Measurements from ENCODE around the gene CNDP1.
"Not testable (repeated sequence)": the region's sequence is repeated elsewhere in the genome, so short reads cannot be mapped to it uniquely, and the experiment has no call there.

The CNDP1 gene

DNA sequence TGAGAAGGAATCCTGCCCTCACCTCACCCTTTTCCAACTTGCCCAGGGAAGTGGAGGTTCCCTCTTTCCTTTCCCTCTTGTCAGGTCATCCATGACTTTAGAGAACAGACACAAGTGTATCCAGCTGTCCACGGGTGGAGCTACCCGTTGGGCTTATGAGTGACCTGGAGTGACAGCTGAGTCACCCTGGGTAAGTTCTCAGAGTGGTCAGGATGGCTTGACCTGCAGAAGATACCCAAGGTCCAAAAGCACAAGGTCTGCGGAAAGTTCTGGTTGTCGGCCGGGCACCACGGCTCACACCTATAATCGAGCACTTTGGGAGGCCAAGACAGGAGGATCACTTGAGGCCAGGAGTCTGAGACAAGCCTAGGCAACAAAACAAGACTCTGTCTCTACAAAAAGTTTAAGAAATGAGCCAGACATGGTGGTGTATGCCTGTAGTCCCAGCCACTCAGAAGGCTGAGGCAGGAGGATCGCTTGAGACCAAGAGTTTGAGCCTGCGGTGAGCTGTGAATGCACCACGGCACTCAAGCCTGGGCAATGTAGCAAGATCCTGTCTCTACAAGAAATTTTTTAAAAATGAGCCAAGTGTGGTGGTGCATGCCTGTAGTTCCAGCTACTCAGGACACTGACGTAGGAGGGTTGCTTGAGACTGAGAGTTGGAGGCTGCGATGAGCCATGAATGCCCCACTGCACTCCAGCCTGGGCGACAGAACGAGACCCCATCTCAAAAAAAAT lies 14.0 kb upstream of the CNDP1 start:
- no peak for TF ChIP-seq ZNF274 (IDR thresholded peaks at IDR 0.05; ENCODE audit: low read depth, low read length)
- H3K4me3 ChIP-seq (ENCODE audit: low read length): no peak overlapping the region

- no peak overlapping the region for H3K4me3 ChIP-seq (ENCODE audit: low read length)
- TF ChIP-seq ZNF274 (IDR thresholded peaks at IDR 0.05; ENCODE audit: low read depth, low read length): no peak
These were observed 13.1 kb upstream of the CNDP1 start for GRCh38 chr18:74521068-74521725.

GRCh38 chr18:74522635-74523548 lies 11.4 kb upstream of the CNDP1 start:
- H3K4me3 ChIP-seq (ENCODE audit: low read length): no peak overlapping the region
- TF ChIP-seq ZNF274 (IDR thresholded peaks at IDR 0.05; ENCODE audit: low read depth, low read length): no peak

- no peak for TF ChIP-seq ZNF274 (IDR thresholded peaks at IDR 0.05; ENCODE audit: low read depth, low read length)
- H3K4me3 ChIP-seq (ENCODE audit: low read length): no peak overlapping the region
These were observed 10.2 kb upstream of the CNDP1 start for GRCh38 chr18:74524097-74524496.

- not testable (repeated sequence) for H3K4me3 ChIP-seq (ENCODE audit: low read length)
These were observed 9.4 kb upstream of the CNDP1 start for GRCh38 chr18:74524915-74525314.

- no peak for TF ChIP-seq ZNF274 (IDR thresholded peaks at IDR 0.05; ENCODE audit: low read depth, low read length)
- no peak overlapping the region for H3K4me3 ChIP-seq (ENCODE audit: low read length)
These were observed 8.6 kb upstream of the CNDP1 start for GRCh38 chr18:74525741-74526140.

DNA sequence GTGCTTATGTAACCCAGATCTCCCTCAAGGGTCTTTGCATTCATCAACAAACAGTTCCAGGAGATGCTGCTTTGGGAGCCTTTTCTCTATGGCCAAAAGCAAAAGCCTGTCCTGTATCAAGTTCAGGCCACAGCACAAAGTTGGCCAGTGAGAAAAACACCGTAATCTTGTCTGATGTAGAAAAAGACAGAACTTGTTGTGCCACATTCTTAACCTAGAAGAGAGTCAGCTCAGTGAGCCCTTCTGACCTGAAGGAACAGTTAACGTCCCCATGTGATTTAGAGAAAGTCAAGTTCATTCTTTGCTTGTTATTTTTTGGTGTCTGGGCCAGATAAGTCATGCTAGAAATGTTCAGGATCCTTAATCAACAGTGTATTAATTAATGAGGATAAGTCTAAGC lies 7.8 kb upstream of the CNDP1 start:
- no peak overlapping the region for H3K4me3 ChIP-seq (ENCODE audit: low read length)
- TF ChIP-seq ZNF274 (IDR thresholded peaks at IDR 0.05; ENCODE audit: low read depth, low read length): no peak

DNA sequence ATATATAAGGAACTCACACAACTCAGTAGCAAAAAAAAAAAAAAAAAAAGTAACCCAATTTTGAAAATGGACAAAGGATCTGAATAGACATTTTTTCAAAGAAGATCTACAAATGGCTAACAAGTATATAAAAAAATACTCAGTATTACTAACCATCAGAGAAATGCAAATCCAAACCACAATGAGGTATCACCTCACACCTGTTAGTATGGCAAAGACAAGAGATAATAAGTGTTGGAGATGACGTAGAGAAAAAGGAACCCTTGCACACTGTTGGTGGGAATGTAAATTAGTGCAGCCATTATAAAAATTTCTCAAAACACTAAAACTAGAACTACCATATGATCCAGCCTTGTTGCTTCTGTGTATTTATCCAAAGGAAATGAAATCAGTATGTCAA lies 5.8 kb upstream of the CNDP1 start:
- no peak for TF ChIP-seq ZNF274 (IDR thresholded peaks at IDR 0.05; ENCODE audit: low read depth, low read length)
- H3K4me3 ChIP-seq (ENCODE audit: low read length): no peak overlapping the region

- no peak for TF ChIP-seq ZNF274 (IDR thresholded peaks at IDR 0.05; ENCODE audit: low read depth, low read length)
- H3K4me3 ChIP-seq (ENCODE audit: low read length): no peak overlapping the region
These were observed 5.4 kb upstream of the CNDP1 start for GRCh38 chr18:74528913-74529312.

DNA sequence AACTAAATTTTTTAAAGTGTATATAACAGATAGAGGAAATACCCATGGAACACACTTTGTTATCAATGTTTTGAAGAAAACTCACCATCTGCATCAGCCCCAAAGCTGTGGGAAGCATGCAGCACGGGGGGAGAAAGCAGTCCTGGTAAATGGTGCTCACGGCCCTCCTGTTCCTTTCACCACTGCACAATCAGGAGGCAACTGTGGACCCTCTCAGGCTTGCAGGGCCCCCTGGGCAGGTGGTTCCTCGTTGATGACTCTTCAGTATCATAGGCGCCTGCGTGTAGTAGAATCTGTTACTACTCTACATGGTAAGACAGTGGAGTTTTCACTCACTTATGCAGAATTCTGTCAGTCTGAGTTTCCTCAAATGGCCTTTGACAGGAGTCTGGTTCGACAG lies 4.9 kb upstream of the CNDP1 start:
- TF ChIP-seq ZNF274 (IDR thresholded peaks at IDR 0.05; ENCODE audit: low read depth, low read length): no peak
- H3K4me3 ChIP-seq (ENCODE audit: low read length): no peak overlapping the region

GRCh38 chr18:74529811-74530583 lies 4.3 kb upstream of the CNDP1 start:
- no peak for TF ChIP-seq ZNF274 (IDR thresholded peaks at IDR 0.05; ENCODE audit: low read depth, low read length)
- no peak overlapping the region for H3K4me3 ChIP-seq (ENCODE audit: low read length)

- TF ChIP-seq ZNF274 (IDR thresholded peaks at IDR 0.05; ENCODE audit: low read depth, low read length): no peak
- H3K4me3 ChIP-seq (ENCODE audit: low read length): no peak overlapping the region
These were observed 3.8 kb upstream of the CNDP1 start for GRCh38 chr18:74530584-74530862.

DNA sequence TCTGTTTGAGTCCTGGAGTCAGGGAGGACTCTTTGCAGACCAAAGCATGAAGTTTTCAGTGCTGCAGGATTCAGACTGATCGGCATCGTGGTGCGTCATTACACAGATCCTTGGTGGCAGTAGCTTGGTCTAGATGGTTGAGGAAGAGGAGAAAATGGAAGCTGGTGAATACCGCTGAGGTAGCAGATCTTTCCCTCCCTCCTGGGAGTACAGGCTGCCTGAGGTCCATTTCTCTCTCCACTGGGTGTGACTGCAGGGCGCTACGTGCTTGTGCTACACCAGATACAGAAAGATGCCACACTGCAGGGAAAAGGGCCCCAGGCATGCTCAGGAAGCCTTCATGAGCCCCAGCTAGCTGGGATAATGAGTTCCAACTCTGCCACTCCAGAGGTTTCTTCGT lies 3.3 kb upstream of the CNDP1 start:
- no peak for TF ChIP-seq ZNF274 (IDR thresholded peaks at IDR 0.05; ENCODE audit: low read depth, low read length)
- no peak overlapping the region for H3K4me3 ChIP-seq (ENCODE audit: low read length)

DNA sequence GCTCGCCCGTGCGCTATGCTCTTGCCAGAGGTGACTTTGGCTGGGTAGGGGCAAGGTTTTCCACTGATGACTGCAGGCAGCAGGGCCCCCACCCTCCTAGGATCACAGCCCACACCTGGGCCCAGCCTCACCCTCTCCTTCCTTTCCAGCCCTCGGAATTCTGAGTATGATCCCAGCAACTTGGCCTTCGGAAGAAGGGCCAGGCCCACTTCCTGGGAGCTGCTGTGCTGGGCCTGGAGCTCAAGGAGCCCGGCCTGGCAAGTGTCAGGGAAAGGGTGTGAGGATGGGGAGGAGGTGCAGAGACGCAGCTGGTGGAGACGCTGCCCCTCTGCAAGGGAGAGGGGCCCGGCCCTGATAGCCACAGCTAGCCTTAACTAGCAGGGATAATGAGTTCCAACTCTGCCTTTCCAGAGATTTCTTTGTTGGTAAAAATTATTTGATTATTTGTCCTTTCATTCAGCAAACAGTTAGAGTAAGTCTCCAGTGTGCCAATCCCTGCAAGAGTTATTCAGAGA lies 1.7 kb upstream of the CNDP1 start:
- no peak for TF ChIP-seq ZNF274 (IDR thresholded peaks at IDR 0.05; ENCODE audit: low read depth, low read length)
- no peak overlapping the region for H3K4me3 ChIP-seq (ENCODE audit: low read length)

All from GM08714 (cell line).